ENCODE data around the gene ASS1.

DNA sequence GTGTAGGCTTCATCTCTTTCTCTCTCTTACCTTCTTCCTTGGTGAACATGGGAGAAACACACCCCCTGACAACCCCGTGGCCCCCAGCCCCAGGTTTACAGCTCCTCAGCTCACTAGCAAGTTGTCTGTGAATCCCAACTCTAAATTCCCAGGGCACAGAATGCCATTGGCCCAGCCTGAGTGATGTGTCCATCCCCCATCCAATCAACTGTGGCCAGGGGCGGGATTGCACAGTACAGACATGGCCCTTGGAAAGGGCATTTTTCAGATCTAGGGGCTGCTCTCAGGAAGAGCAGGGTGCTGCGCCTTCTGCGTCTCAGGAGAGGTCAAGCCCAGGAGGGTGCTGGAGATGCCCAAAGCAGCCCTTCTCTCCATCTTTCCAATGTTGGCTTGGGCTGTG is 48.2 kb upstream of the ASS1 start:
- TF ChIP-seq MAFK (IDR thresholded peaks at IDR 0.05; ENCODE audit: partially characterized antibody): no peak
- TF ChIP-seq POLR2A (IDR thresholded peaks at IDR 0.05; ENCODE audit: low read length): no peak
- TF ChIP-seq RFX5 (IDR thresholded peaks at IDR 0.05): no peak

All from A549 (cell line).